Panc1 (cell line): ENCODE results near the gene FOXD2.

Experiments
- POLR2AphosphoS5 ChIP-seq: IDR thresholded peaks from 2 replicates; pipeline ENCODE4 v1.6.1; 2012; ENCODE audit warnings: mild to moderate bottlenecking, low read depth, low read length, moderate library complexity
- REST ChIP-seq, 2 experiments: IDR thresholded peaks; 2 replicates each; pipeline ENCODE4 v1.6.1; 2011 to 2012; ENCODE audit warnings: low read depth in 2 of 2, control low read depth in 1 of 2, low read length in 1 of 2, mild to moderate bottlenecking in 1 of 2, moderate library complexity in 1 of 2; ENCODE audit not compliant: insufficient read depth in 1 of 2
- TF ChIP-seq, protein P1 (sequence below): fragments of 450-650 bp; IDR thresholded peaks from 2 replicates; pipeline ENCODE4 v1.5.1; 2017; ENCODE audit warnings: mild to moderate bottlenecking

- TF ChIP-seq, protein P1, sequence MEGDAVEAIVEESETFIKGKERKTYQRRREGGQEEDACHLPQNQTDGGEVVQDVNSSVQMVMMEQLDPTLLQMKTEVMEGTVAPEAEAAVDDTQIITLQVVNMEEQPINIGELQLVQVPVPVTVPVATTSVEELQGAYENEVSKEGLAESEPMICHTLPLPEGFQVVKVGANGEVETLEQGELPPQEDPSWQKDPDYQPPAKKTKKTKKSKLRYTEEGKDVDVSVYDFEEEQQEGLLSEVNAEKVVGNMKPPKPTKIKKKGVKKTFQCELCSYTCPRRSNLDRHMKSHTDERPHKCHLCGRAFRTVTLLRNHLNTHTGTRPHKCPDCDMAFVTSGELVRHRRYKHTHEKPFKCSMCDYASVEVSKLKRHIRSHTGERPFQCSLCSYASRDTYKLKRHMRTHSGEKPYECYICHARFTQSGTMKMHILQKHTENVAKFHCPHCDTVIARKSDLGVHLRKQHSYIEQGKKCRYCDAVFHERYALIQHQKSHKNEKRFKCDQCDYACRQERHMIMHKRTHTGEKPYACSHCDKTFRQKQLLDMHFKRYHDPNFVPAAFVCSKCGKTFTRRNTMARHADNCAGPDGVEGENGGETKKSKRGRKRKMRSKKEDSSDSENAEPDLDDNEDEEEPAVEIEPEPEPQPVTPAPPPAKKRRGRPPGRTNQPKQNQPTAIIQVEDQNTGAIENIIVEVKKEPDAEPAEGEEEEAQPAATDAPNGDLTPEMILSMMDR: no peak
- TF ChIP-seq POLR2AphosphoS5 (no peak), REST (IDR thresholded peaks at IDR 0.05; ENCODE audit: insufficient read depth in 1 of 2, low read depth in 2 of 2, low read length in 1 of 2) (no peak)
These were observed 34.4 kb upstream of the FOXD2 start for GRCh38 chr1:47403321-47403910.
